ENCODE measurements around the gene COLQ.
"Not testable (repeated sequence)": the region's sequence is repeated elsewhere in the genome, so short reads cannot be mapped to it uniquely, and the experiment has no call there.

The COLQ gene

GRCh38 chr3:15490158-15490557, 31.3 kb downstream of the COLQ start:
- DNase-seq (ENCODE audit: low spot score), result no peak

- no peak for DNase-seq (ENCODE audit: low spot score)
Measured at GRCh38 chr3:15488002-15488401, 33.5 kb downstream of the COLQ start.

GRCh38 chr3:15486979-15487378, 34.5 kb downstream of the COLQ start:
- no peak for DNase-seq (ENCODE audit: low spot score)

- DNase-seq (ENCODE audit: low spot score), result no peak
Measured at GRCh38 chr3:15486020-15486419, 35.5 kb downstream of the COLQ start.

GRCh38 chr3:15484551-15484950, 37.0 kb downstream of the COLQ start:
- DNase-seq (ENCODE audit: low spot score), result not testable (repeated sequence)

- DNase-seq (ENCODE audit: low spot score), result no peak
Measured at GRCh38 chr3:15479400-15480224, 41.9 kb downstream of the COLQ start.

GRCh38 chr3:15478640-15478979, 42.9 kb downstream of the COLQ start:
- DNase-seq (ENCODE audit: low spot score), result no peak

- no peak for DNase-seq (ENCODE audit: low spot score)
Measured at GRCh38 chr3:15477951-15478639, 43.4 kb downstream of the COLQ start.

GRCh38 chr3:15476378-15476777, 45.1 kb downstream of the COLQ start:
- no peak for DNase-seq (ENCODE audit: low spot score)

- no peak for DNase-seq (ENCODE audit: low spot score)
Measured at GRCh38 chr3:15475161-15475560, 46.3 kb downstream of the COLQ start.

GRCh38 chr3:15471861-15472260, 49.6 kb downstream of the COLQ start:
- no peak for DNase-seq (ENCODE audit: low spot score)

- no peak for DNase-seq (ENCODE audit: low spot score)
Measured at GRCh38 chr3:15470849-15471248, 50.7 kb downstream of the COLQ start.

GRCh38 chr3:15470261-15470660, 51.2 kb downstream of the COLQ start:
- no peak for DNase-seq (ENCODE audit: low spot score)

- no peak for DNase-seq (ENCODE audit: low spot score)
Measured at GRCh38 chr3:15467227-15468181, 54.0 kb downstream of the COLQ start.

- no peak for DNase-seq (ENCODE audit: low spot score)
Measured at GRCh38 chr3:15465876-15466585, 55.5 kb downstream of the COLQ start.

GRCh38 chr3:15462451-15462850, 59.1 kb downstream of the COLQ start:
- DNase-seq (ENCODE audit: low spot score), result no peak

- DNase-seq (ENCODE audit: low spot score), result no peak
Measured at GRCh38 chr3:15460891-15461531, 60.5 kb downstream of the COLQ start.

- no peak for DNase-seq (ENCODE audit: low spot score)
Measured at GRCh38 chr3:15458212-15458780, 63.2 kb downstream of the COLQ start.

GRCh38 chr3:15456915-15457314, 64.6 kb downstream of the COLQ start:
- not testable (repeated sequence) for DNase-seq (ENCODE audit: low spot score)

GRCh38 chr3:15456321-15456720, 65.2 kb downstream of the COLQ start:
- no peak for DNase-seq (ENCODE audit: low spot score)

- DNase-seq (ENCODE audit: low spot score), result no peak
Measured at GRCh38 chr3:15455756-15456155, 65.8 kb downstream of the COLQ start.
